ENCODE results near the gene TMEM179B.

Gene TMEM179B

DNA sequence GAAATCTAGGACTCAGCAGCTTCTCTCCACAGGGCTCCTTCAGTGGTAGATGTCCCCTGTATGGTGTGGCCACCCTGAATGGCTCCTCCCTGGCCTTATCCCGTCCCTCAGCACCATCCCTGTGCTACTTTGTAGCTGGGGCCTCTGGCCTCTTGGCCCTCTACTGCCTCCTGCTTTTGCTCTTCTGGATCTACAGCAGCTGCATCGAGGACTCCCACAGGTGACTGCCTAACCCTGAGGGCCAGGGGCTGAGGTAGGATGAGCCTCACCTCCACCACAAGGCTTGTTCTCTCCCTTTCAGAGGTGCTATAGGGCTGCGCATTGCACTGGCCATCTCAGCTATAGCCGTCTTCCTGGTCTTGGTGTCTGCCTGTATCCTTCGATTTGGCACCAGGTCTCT is 1.8 kb downstream of the TMEM179B start:
- DNase-seq (ENCODE audit: low read depth in 1 of 2, low spot score in 1 of 2): no peak
- no peak overlapping the region for H3K27ac ChIP-seq (replicated peaks)
- TF ChIP-seq, protein P1, sequence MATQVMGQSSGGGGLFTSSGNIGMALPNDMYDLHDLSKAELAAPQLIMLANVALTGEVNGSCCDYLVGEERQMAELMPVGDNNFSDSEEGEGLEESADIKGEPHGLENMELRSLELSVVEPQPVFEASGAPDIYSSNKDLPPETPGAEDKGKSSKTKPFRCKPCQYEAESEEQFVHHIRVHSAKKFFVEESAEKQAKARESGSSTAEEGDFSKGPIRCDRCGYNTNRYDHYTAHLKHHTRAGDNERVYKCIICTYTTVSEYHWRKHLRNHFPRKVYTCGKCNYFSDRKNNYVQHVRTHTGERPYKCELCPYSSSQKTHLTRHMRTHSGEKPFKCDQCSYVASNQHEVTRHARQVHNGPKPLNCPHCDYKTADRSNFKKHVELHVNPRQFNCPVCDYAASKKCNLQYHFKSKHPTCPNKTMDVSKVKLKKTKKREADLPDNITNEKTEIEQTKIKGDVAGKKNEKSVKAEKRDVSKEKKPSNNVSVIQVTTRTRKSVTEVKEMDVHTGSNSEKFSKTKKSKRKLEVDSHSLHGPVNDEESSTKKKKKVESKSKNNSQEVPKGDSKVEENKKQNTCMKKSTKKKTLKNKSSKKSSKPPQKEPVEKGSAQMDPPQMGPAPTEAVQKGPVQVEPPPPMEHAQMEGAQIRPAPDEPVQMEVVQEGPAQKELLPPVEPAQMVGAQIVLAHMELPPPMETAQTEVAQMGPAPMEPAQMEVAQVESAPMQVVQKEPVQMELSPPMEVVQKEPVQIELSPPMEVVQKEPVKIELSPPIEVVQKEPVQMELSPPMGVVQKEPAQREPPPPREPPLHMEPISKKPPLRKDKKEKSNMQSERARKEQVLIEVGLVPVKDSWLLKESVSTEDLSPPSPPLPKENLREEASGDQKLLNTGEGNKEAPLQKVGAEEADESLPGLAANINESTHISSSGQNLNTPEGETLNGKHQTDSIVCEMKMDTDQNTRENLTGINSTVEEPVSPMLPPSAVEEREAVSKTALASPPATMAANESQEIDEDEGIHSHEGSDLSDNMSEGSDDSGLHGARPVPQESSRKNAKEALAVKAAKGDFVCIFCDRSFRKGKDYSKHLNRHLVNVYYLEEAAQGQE (IDR thresholded peaks at IDR 0.05; ENCODE audit: insufficient replicate concordance, low read depth): no peak
- TF ChIP-seq, protein P2, sequence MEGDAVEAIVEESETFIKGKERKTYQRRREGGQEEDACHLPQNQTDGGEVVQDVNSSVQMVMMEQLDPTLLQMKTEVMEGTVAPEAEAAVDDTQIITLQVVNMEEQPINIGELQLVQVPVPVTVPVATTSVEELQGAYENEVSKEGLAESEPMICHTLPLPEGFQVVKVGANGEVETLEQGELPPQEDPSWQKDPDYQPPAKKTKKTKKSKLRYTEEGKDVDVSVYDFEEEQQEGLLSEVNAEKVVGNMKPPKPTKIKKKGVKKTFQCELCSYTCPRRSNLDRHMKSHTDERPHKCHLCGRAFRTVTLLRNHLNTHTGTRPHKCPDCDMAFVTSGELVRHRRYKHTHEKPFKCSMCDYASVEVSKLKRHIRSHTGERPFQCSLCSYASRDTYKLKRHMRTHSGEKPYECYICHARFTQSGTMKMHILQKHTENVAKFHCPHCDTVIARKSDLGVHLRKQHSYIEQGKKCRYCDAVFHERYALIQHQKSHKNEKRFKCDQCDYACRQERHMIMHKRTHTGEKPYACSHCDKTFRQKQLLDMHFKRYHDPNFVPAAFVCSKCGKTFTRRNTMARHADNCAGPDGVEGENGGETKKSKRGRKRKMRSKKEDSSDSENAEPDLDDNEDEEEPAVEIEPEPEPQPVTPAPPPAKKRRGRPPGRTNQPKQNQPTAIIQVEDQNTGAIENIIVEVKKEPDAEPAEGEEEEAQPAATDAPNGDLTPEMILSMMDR (IDR thresholded peaks at IDR 0.05; ENCODE audit: insufficient read depth, low read length): no peak
- TF ChIP-seq GABPA (IDR thresholded peaks at IDR 0.05; ENCODE audit: low read depth) (no peak), POLR2AphosphoS5 (IDR thresholded peaks at IDR 0.05; ENCODE audit: low read depth) (peak; percentile 27; the same call in 1 of the 2 replicates), SPI1 (IDR thresholded peaks at IDR 0.05; ENCODE audit: borderline replicate concordance, low read depth) (no peak)
- no peak overlapping the region for H3K4me3 ChIP-seq (replicated peaks; ENCODE audit: insufficient read depth, low read length)
- no peaks in the 10 kb centered on the region for H3K27me3 ChIP-seq (ENCODE audit: insufficient read depth, poor library complexity, severe bottlenecking)

- DNase-seq (ENCODE audit: low read depth in 1 of 2, low spot score in 1 of 2): no peak
- TF ChIP-seq SPI1 (IDR thresholded peaks at IDR 0.05; ENCODE audit: borderline replicate concordance, low read depth) (no peak), POLR2AphosphoS5 (IDR thresholded peaks at IDR 0.05; ENCODE audit: low read depth) (no peak), GABPA (IDR thresholded peaks at IDR 0.05; ENCODE audit: low read depth) (no peak)
- TF ChIP-seq, protein P2 (IDR thresholded peaks at IDR 0.05; ENCODE audit: insufficient read depth, low read length): no peak
- TF ChIP-seq, protein P1 (IDR thresholded peaks at IDR 0.05; ENCODE audit: insufficient replicate concordance, low read depth): no peak
- H3K4me3 ChIP-seq (replicated peaks; ENCODE audit: insufficient read depth, low read length): no peak overlapping the region
- H3K27me3 ChIP-seq (ENCODE audit: insufficient read depth, poor library complexity, severe bottlenecking): no peaks in the 10 kb centered on the region
- no peak overlapping the region for H3K27ac ChIP-seq (replicated peaks)
Measured at GRCh38 chr11:62789576-62789975, 2.4 kb downstream of the TMEM179B start.

DNA sequence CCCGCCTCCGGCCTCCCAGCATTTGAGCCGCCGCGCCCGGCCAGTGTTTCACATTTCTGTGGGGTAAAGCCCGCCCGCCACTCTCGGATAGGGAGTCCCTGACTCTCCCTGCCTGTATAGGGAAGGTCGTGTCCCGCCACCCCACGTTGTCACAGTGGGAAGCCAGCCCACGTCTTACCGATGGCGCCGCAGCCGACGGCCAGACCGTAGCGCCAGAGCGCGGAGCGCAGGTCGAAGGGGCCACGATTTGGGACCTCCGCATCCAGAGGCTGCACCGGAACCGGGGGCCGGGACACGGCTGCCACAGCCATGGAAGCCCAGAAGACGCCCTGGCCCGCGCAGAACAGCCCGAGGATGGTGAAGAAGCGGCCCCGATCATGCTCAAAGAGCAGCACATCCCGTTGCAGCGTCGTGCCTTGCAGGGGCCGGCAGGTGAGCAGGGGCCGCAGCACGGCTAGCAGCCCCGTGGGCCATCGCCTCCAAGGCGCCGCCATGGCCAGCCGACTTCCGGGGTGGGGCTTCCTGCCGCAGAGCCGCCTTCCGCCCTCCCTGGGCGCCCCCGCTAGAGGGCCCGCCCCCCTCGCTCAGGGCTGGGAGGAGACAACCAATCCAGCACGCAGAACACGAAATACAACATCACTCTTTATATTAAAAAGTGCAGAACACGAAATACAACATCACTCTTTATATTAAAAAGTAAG is 4.4 kb downstream of the TMEM179B start, which contains the start of gene TMEM223:
Gene TMEM223 (minus strand): TSS at position 506 of the 701 bp plus-strand sequence. CDS start 12 bp downstream, at position 494.
- Histone ChIP-seq H3K4me3 (replicated peaks; ENCODE audit: insufficient read depth, low read length) (peak within 1 kb of the TSS; percentile 97), H3K27ac (replicated peaks) (peak within 1 kb of the TSS; percentile 87), H3K27me3 (ENCODE audit: insufficient read depth, poor library complexity, severe bottlenecking) (no peaks in the 10 kb centered on the region)
- TF ChIP-seq GABPA (IDR thresholded peaks at IDR 0.05; ENCODE audit: low read depth): peak; percentile 82
- peak; percentile 96 for TF ChIP-seq POLR2AphosphoS5 (IDR thresholded peaks at IDR 0.05; ENCODE audit: low read depth)
- TF ChIP-seq, protein P1 (IDR thresholded peaks at IDR 0.05; ENCODE audit: insufficient replicate concordance, low read depth): peak; percentile 50
- TF ChIP-seq, protein P2 (IDR thresholded peaks at IDR 0.05; ENCODE audit: insufficient read depth, low read length): no peak
- TF ChIP-seq SPI1 (IDR thresholded peaks at IDR 0.05; ENCODE audit: borderline replicate concordance, low read depth): no peak
- peak in 1 of 2 experiments; percentile 88 for DNase-seq (ENCODE audit: low read depth in 1 of 2, low spot score in 1 of 2)

All from HL-60 (cell line).